H9 (cell line): ENCODE data around the gene BRF1. TPM values are rescaled to one million over a fixed set of nuclear protein-coding genes. Genes with fewer than 3 reads are reported as not detected.

ENCODE experiments used
- DNase-seq: peaks from one replicate; pipeline ENCODE4 v3.0.0-alpha.2; 2017
- H2AFZ ChIP-seq: one replicate; pipeline ENCODE4 v1.6.1; 2013; ENCODE audit warnings: mild to moderate bottlenecking, low read length, control low read depth, moderate library complexity
- H2AK5ac ChIP-seq: 2 replicates; pipeline ENCODE4 v1.6.1; 2013; ENCODE audit warnings: low read length, control low read depth, mixed read lengths; ENCODE audit not compliant: insufficient read length
- H2BK120ac ChIP-seq: one replicate; pipeline ENCODE4 v1.6.1; 2013; ENCODE audit warnings: low read depth, mild to moderate bottlenecking, low read length, control low read depth, inconsistent platforms; ENCODE audit not compliant: poor library complexity, severe bottlenecking
- H2BK12ac ChIP-seq: 2 replicates; pipeline ENCODE4 v1.6.1; 2013; ENCODE audit warnings: low read length, control low read depth, mixed read lengths, low read depth; ENCODE audit not compliant: insufficient read length
- H2BK15ac ChIP-seq: 2 replicates; pipeline ENCODE4 v1.6.1; 2013; ENCODE audit warnings: low read depth, low read length, control low read depth
- H2BK20ac ChIP-seq: one replicate; pipeline ENCODE4 v1.6.1; 2013; ENCODE audit warnings: low read depth, mild to moderate bottlenecking, low read length, control low read depth, inconsistent platforms; ENCODE audit not compliant: poor library complexity, severe bottlenecking
- H2BK5ac ChIP-seq: 2 replicates; pipeline ENCODE4 v1.6.1; 2013; ENCODE audit warnings: low read length, control low read depth, mixed read lengths; ENCODE audit not compliant: insufficient read length
- H3K14ac ChIP-seq: 2 replicates; pipeline ENCODE4 v1.6.1; 2013; ENCODE audit warnings: low read length, control low read depth; ENCODE audit not compliant: insufficient read depth
- H3K18ac ChIP-seq: 2 replicates; pipeline ENCODE4 v1.6.1; 2013; ENCODE audit warnings: low read depth, mild to moderate bottlenecking, mixed read lengths, low read length, control low read depth; ENCODE audit not compliant: insufficient read length
- H3K23ac ChIP-seq: 2 replicates; pipeline ENCODE4 v1.6.1; 2013; ENCODE audit warnings: low read length, control low read depth, mixed read lengths, low read depth; ENCODE audit not compliant: insufficient read length
- H3K23me2 ChIP-seq: 2 replicates; pipeline ENCODE4 v1.6.1; 2013; ENCODE audit warnings: low read depth, mild to moderate bottlenecking, mixed read lengths, low read length, control low read depth; ENCODE audit not compliant: insufficient read length, poor library complexity, severe bottlenecking
- H3K27ac ChIP-seq: 2 replicates; pipeline ENCODE4 v1.5.1; 2013; ENCODE audit warnings: low read length, control low read depth, mixed read lengths, low read depth; ENCODE audit not compliant: insufficient read length
- H3K27me3 ChIP-seq: 2 replicates; pipeline ENCODE4 v1.6.1; 2013; ENCODE audit warnings: low read length, control low read depth, inconsistent platforms; ENCODE audit not compliant: insufficient read depth
- H3K4ac ChIP-seq: 2 replicates; pipeline ENCODE4 v1.6.1; 2013; ENCODE audit warnings: low read depth, mild to moderate bottlenecking, control low read depth, inconsistent platforms, low read length, moderate library complexity
- H3K4me1 ChIP-seq: 2 replicates; pipeline ENCODE4 v1.6.1; 2013; ENCODE audit warnings: low read length, control low read depth, inconsistent platforms; ENCODE audit not compliant: insufficient read depth
- H3K4me2 ChIP-seq: 2 replicates; pipeline ENCODE4 v1.6.1; 2013; ENCODE audit warnings: low read length, control low read depth, mixed read lengths; ENCODE audit not compliant: insufficient read length, insufficient read depth
- H3K56ac ChIP-seq: 2 replicates; pipeline ENCODE4 v1.6.1; 2013; ENCODE audit warnings: low read depth, mild to moderate bottlenecking, mixed read lengths, low read length, control low read depth; ENCODE audit not compliant: insufficient read length
- H3K79me1 ChIP-seq: 2 replicates; pipeline ENCODE4 v1.6.1; 2013; ENCODE audit warnings: low read depth, mild to moderate bottlenecking, moderate library complexity, low read length, control low read depth, inconsistent platforms; ENCODE audit not compliant: insufficient read depth, poor library complexity, severe bottlenecking
- H3K79me2 ChIP-seq: 2 replicates; pipeline ENCODE4 v1.6.1; 2013; ENCODE audit warnings: low read length, control low read depth, inconsistent platforms; ENCODE audit not compliant: insufficient read depth
- H3K9ac ChIP-seq: 2 replicates; pipeline ENCODE4 v1.6.1; 2013; ENCODE audit warnings: low read length, control low read depth, mixed read lengths; ENCODE audit not compliant: insufficient read length; ENCODE audit errors: extremely low read depth
- H3K9me3 ChIP-seq: one replicate; pipeline ENCODE4 v1.6.1; 2013; ENCODE audit warnings: low read depth, low read length, inconsistent platforms; ENCODE audit not compliant: control insufficient read depth
- H3T11ph ChIP-seq: one replicate; pipeline ENCODE4 v1.6.1; 2013; ENCODE audit warnings: mild to moderate bottlenecking, low read length, control low read depth, inconsistent platforms
- H4K20me1 ChIP-seq: one replicate; pipeline ENCODE4 v1.6.1; 2013; ENCODE audit not compliant: control insufficient read depth, insufficient read length, insufficient read depth
- H4K5ac ChIP-seq: 2 replicates; pipeline ENCODE4 v1.6.1; 2013; ENCODE audit warnings: low read depth, mild to moderate bottlenecking, mixed read lengths, low read length, control low read depth; ENCODE audit not compliant: insufficient read length
- H4K8ac ChIP-seq: replicated peaks from 2 replicates; pipeline ENCODE4 v1.6.1; 2013; ENCODE audit warnings: low read length, control low read depth, mixed read lengths, low read depth; ENCODE audit not compliant: insufficient read length
- H4K91ac ChIP-seq: 2 replicates; pipeline ENCODE4 v1.6.1; 2013; ENCODE audit warnings: low read depth, mild to moderate bottlenecking, moderate library complexity, mixed read lengths, low read length, control low read depth; ENCODE audit not compliant: insufficient read length
- H3K27ac Mint-ChIP-seq, 3 experiments: 2 replicates in 2 of 3; 3 replicates in 1 of 3; pipeline ENCODE4 v1.8.0; 2020 to 2021; ENCODE audit warnings: mixed read lengths in 3 of 3, mild to moderate bottlenecking in 1 of 3, moderate library complexity in 1 of 3
- H3K27me3 Mint-ChIP-seq: 2 replicates; pipeline ENCODE4 v1.8.0; 2021; ENCODE audit warnings: low read depth, mild to moderate bottlenecking, moderate library complexity, mixed read lengths
- H3K36me3 Mint-ChIP-seq, 3 experiments: 2 replicates in 2 of 3; 3 replicates in 1 of 3; pipeline ENCODE4 v1.8.0; 2020 to 2021; ENCODE audit warnings: low read depth in 3 of 3, mixed read lengths in 3 of 3; ENCODE audit not compliant: insufficient read depth in 1 of 3
- H3K4me1 Mint-ChIP-seq, 2 experiments: 2 replicates each; pipeline ENCODE4 v1.8.0; 2020; ENCODE audit warnings: mixed read lengths in 2 of 2
- H3K4me3 Mint-ChIP-seq, 2 experiments: 2 replicates in 1 of 2; 3 replicates in 1 of 2; pipeline ENCODE4 v1.8.0; 2020 to 2021; ENCODE audit warnings: mild to moderate bottlenecking in 2 of 2, mixed read lengths in 2 of 2, moderate library complexity in 1 of 2
- H3K9me3 Mint-ChIP-seq, 2 experiments: 2 replicates in 1 of 2; 3 replicates in 1 of 2; pipeline ENCODE4 v1.8.0; 2020; ENCODE audit warnings: mild to moderate bottlenecking in 2 of 2, mixed read lengths in 2 of 2, moderate library complexity in 1 of 2
- CTCF ChIP-seq: fragments of 200-600 bp; sonication (generic); conservative IDR thresholded peaks from 3 replicates; pipeline ENCODE4 v1.8.0; 2021; ENCODE audit warnings: antibody characterized with exemption, mild to moderate bottlenecking
- WGBS: extraction: QIAGEN DNeasy Blood & Tissue Kit; methylation state at CpG from one replicate; pipeline ENCODE4 v1.1.7; 2013; ENCODE audit warnings: missing lambda C conversion rate, low lambda C conversion rate, mixed read lengths; ENCODE audit not compliant: insufficient read length; ENCODE audit errors: extremely low coverage; 5-methylcytosine and 5-hydroxymethylcytosine counted together
- total RNA-seq: library from RNA; stranded (reverse); gene quantifications from 2 replicates; pipeline ENCODE4 v1.2.1, GENCODE V29; 2021

BRF1 gene
- total RNA-seq, 1 experiment from 2014 or later, result 28.3 TPM

- H2BK20ac ChIP-seq, result no peak overlapping the region
- H3K4ac ChIP-seq, result no peak overlapping the region
- H3K36me3 Mint-ChIP-seq, result peaks cover 3 to 6% (median 5%) of the 10 kb centered on the region in 3 experiments; a peak in 5 of 7 replicates
Measured at GRCh38 chr14:105185973-105186372, 114.8 kb downstream of the BRF1 start.

More at GRCh38 chr14:105185973-105186372, 114.8 kb downstream of the BRF1 start:
- Histone ChIP-seq H3K18ac (no peak overlapping the region), H3K56ac (no peak overlapping the region), H2BK12ac (no peak overlapping the region), H3T11ph (no peak overlapping the region), H4K5ac (no peak overlapping the region), H2BK120ac (no peak overlapping the region), H3K23me2 (peaks cover 2% of the 10 kb centered on the region), H3K9ac (no peak overlapping the region), H3K4me2 (no peak overlapping the region), H3K79me2 (no peaks in the 10 kb centered on the region), H3K27me3 (no peaks in the 10 kb centered on the region), H3K23ac (no peak overlapping the region), H4K8ac (no peak overlapping the region), H3K4me1 (no peaks in the 10 kb centered on the region), H3K9me3 (no peaks in the 10 kb centered on the region), H3K27ac (no peak overlapping the region), H2BK5ac (no peak overlapping the region), H2AK5ac (no peak overlapping the region), H2BK15ac (no peak overlapping the region), H4K91ac (no peak overlapping the region), H4K20me1 (no peaks in the 10 kb centered on the region), H2AFZ (no peak overlapping the region), H3K79me1 (no peaks in the 10 kb centered on the region), H3K14ac (no peak overlapping the region)
- no peak for TF ChIP-seq CTCF
- DNase-seq, result no peak
- H3K9me3 Mint-ChIP-seq, result peaks cover 5 to 15% of the 10 kb centered on the region in 2 experiments
- no peak overlapping the region for H3K27ac Mint-ChIP-seq
- H3K27me3 Mint-ChIP-seq, result peaks cover 65% of the 10 kb centered on the region
- H3K4me1 Mint-ChIP-seq, result peaks cover 9 to 26% of the 10 kb centered on the region in 2 experiments
- WGBS, result no CpG with 5 or more reads among the region's 4 CpGs
- no peak overlapping the region for H3K4me3 Mint-ChIP-seq
